Endothelial cell of umbilical vein (primary cell): Measurements from ENCODE around the gene ISG15. TPM values are rescaled to one million over a fixed set of nuclear protein-coding genes. Genes with fewer than 3 reads are reported as not detected.

Source experiments
- BruUV-seq: library from RNA; stranded (reverse); fragments of 400-500 nt; replicated peaks from 2 replicates; lab custom pipeline; 2021; lab: Mats Ljungman, UMichigan
- CTCF ChIA-PET: fragments of 300-600, 350-600 bp; sonication (Branson Sonifier 250); formaldehyde crosslinking; loops from one replicate; lab custom pipeline; 2021; ENCODE audit warnings: antibody characterized with exemption, inconsistent platforms; lab: Charles Lee
- POLR2A ChIA-PET: fragments of 300-600, 350-600 bp; sonication (Branson Sonifier 250); formaldehyde crosslinking; loops from one replicate; lab custom pipeline; 2021; ENCODE audit warnings: antibody characterized with exemption, inconsistent platforms; lab: Charles Lee
- DNase-seq: peaks from one replicate; pipeline ENCODE4 v3.0.0-alpha.2; 2011; ENCODE audit warnings: low read depth, low spot score
- FAIRE-seq: peaks from 2 replicates; lab custom pipeline; 2011; peaks lifted over from hg19 to GRCh38; lab: Jason Lieb, UNC
- H2AFZ ChIP-seq: 2 replicates; pipeline ENCODE4 v1.6.0; 2012; ENCODE audit warnings: low read depth, low read length, control low read depth, inconsistent platforms
- H3K27ac ChIP-seq: 2 replicates; pipeline ENCODE4 v1.5.1; 2011; ENCODE audit warnings: low read depth, mild to moderate bottlenecking, control low read depth, low read length, moderate library complexity; ENCODE audit not compliant: insufficient read depth
- H3K27me3 ChIP-seq, 2 experiments: 2 replicates each; pipeline versions ENCODE4 v1.6.0 to v1.6.1; 2011; ENCODE audit warnings: low read length in 2 of 2, mixed read lengths in 1 of 2; ENCODE audit not compliant: control insufficient read depth in 2 of 2, insufficient read depth in 2 of 2
- H3K36me3 ChIP-seq, 2 experiments: 2 replicates in 1 of 2; 3 replicates in 1 of 2; pipeline ENCODE4 v1.5.1; 2011; ENCODE audit warnings: low read length in 2 of 2, mild to moderate bottlenecking in 1 of 2, moderate library complexity in 1 of 2; ENCODE audit not compliant: control insufficient read depth in 2 of 2, insufficient read depth in 2 of 2; ENCODE audit errors: extremely low read depth in 1 of 2
- H3K4me1 ChIP-seq: 3 replicates; pipeline ENCODE4 v1.5.1; 2011; ENCODE audit warnings: mild to moderate bottlenecking, low read length; ENCODE audit not compliant: control insufficient read depth, insufficient read depth; ENCODE audit errors: extremely low read depth
- H3K4me2 ChIP-seq: 2 replicates; pipeline ENCODE4 v1.6.1; 2011; ENCODE audit warnings: low read length, control low read depth, mixed read lengths; ENCODE audit not compliant: insufficient read depth
- H3K4me3 ChIP-seq, 3 experiments: fragments of 200-600 bp in 1 of 3; sonication (generic), shearing (Covaris generic) in 1 of 3; replicated peaks in 1 of 3; 2 replicates each; pipeline ENCODE4 v1.5.1; 2011 to 2016; ENCODE audit warnings: control low read depth in 3 of 3, low read length in 3 of 3, mild to moderate bottlenecking in 2 of 3, inconsistent platforms in 1 of 3, low read depth in 1 of 3, moderate library complexity in 1 of 3; ENCODE audit not compliant: insufficient read depth in 1 of 3
- H3K79me2 ChIP-seq: 2 replicates; pipeline ENCODE4 v1.6.0; 2012; ENCODE audit warnings: low read length, inconsistent platforms; ENCODE audit not compliant: control insufficient read depth, insufficient read depth
- H3K9ac ChIP-seq: replicated peaks from 2 replicates; pipeline ENCODE3; 2011; ENCODE audit warnings: low read length, control low read depth; ENCODE audit not compliant: insufficient read depth; ENCODE audit errors: extremely low read depth
- H3K9me1 ChIP-seq: replicated peaks from 3 replicates; pipeline ENCODE4 v1.6.0; 2011; ENCODE audit warnings: mild to moderate bottlenecking, low read length; ENCODE audit not compliant: control insufficient read depth, insufficient read depth; ENCODE audit errors: extremely low read depth
- H3K9me3 ChIP-seq: replicated peaks from 2 replicates; pipeline ENCODE4 v1.5.1; 2012; ENCODE audit warnings: low read length, inconsistent platforms; ENCODE audit not compliant: control insufficient read depth, insufficient read depth
- H4K20me1 ChIP-seq: replicated peaks from 2 replicates; pipeline ENCODE3; 2011; ENCODE audit warnings: mild to moderate bottlenecking, low read length; ENCODE audit not compliant: control insufficient read depth, insufficient read depth; ENCODE audit errors: extremely low read depth
- CTCF ChIP-seq, 2 donors: IDR thresholded peaks; 1 replicate in 1 of 2; 2 replicates in 1 of 2; pipeline ENCODE4 v1.5.1; 2011; ENCODE audit warnings: low read length in 2 of 2, mild to moderate bottlenecking in 2 of 2, moderate library complexity in 2 of 2, control low read depth in 1 of 2, inconsistent platforms in 1 of 2, low read depth in 1 of 2; ENCODE audit not compliant: insufficient read depth in 1 of 2; ENCODE audit errors: extremely low read depth in 1 of 2
- EZH2 ChIP-seq: IDR thresholded peaks from 2 replicates; pipeline ENCODE4 v1.6.1; 2012; ENCODE audit warnings: borderline replicate concordance, low read depth, mild to moderate bottlenecking, moderate library complexity, low read length, inconsistent platforms; ENCODE audit not compliant: severe bottlenecking
- FOS ChIP-seq: IDR thresholded peaks from 2 replicates; pipeline ENCODE4 v1.6.1; 2011; ENCODE audit warnings: mild to moderate bottlenecking, low read length, moderate library complexity, borderline replicate concordance; ENCODE audit not compliant: insufficient read depth
- GATA2 ChIP-seq: IDR thresholded peaks from 2 replicates; pipeline ENCODE4 v1.7.0; 2011; ENCODE audit warnings: low read depth, mild to moderate bottlenecking, moderate library complexity, mixed read lengths, low read length; ENCODE audit not compliant: insufficient read length, insufficient read depth
- JUN ChIP-seq: IDR thresholded peaks from 2 replicates; pipeline ENCODE4 v1.6.1; 2011; ENCODE audit warnings: borderline replicate concordance, low read depth; ENCODE audit not compliant: insufficient read length, insufficient read depth
- MYC ChIP-seq: IDR thresholded peaks from one replicate; pipeline ENCODE4 v1.6.1; 2011; ENCODE audit warnings: mild to moderate bottlenecking, low read depth, low read length
- POLR2A ChIP-seq: IDR thresholded peaks from 2 replicates; pipeline ENCODE4 v1.6.1; 2012; ENCODE audit warnings: low read depth, mild to moderate bottlenecking, control low read depth, low read length
- POLR2AphosphoS5 ChIP-seq: IDR thresholded peaks from 2 replicates; pipeline ENCODE4 v1.6.1; 2012; ENCODE audit warnings: low read depth, mild to moderate bottlenecking, control low read depth, low read length, moderate library complexity; ENCODE audit not compliant: insufficient read depth
- dilution Hi-C: fragments of 300-500 bp; cut with MboI; formaldehyde crosslinking; loops from one replicate; pipeline ENCODE4 v1.15.0; 2019; ENCODE audit warnings: low sequenced_read_pairs; ENCODE audit not compliant: extremely low pct_ligation_motif_present
- intact Hi-C: fragments of 100-400 bp; cut with micrococcal nuclease; formaldehyde crosslinking; loops from one replicate; pipeline ENCODE4 v1.10.0; 2022
- polyA plus RNA-seq, 4 experiments: library from polyadenylated mRNA; depleted of rRNA in 3 of 4; stranded (reverse) in 3 of 4; unstranded in 1 of 4; fragments of >200 nt; gene quantifications; 2 replicates each; pipeline versions ENCODE4 v1.2.1 to v1.2.3, GENCODE V29; 2011 to 2012; ENCODE audit warnings: missing spikeins in 1 of 4
- total RNA-seq: library from RNA; stranded (reverse); gene quantifications from 2 replicates; pipeline ENCODE4 v1.2.3, GENCODE V29; 2021
- TF ChIP-seq, protein P1 (sequence below): IDR thresholded peaks from 2 replicates; pipeline ENCODE4 v1.6.1; 2011; ENCODE audit not compliant: insufficient read depth, insufficient read length

Gene ISG15
- total and polyA plus RNA-seq, 2 donors (not counting 3 experiments of a cell fraction or from before 2014, with no cell fraction given), result 44.6 to 154 TPM

DNA sequence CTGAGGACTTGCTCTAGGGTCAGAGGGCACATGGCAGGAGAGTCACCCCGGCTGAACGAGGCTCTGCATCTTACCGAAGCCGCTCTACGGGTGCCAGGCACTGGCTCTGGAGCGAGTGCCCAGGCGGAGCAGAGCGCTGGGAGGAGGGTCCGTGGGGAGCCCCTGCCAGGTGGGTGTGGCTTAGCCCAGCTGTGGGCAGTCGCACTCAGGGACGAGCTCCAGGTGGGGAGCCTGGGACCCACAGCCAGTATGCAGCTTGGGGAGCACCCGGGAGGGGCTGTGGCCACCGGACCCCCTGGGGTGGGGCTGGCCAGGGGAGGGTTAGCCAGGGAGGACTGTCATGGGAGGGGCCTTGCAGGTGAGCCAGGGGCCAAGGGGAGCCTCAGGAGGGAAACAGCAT is 10.4 kb downstream of the ISG15 start:
- Histone ChIP-seq H4K20me1 (no peaks in the 10 kb centered on the region), H3K36me3 (no peaks in the 10 kb centered on the region), H3K4me1 (peaks cover 16% of the 10 kb centered on the region), H3K4me2 (no peak overlapping the region), H3K9me3 (no peaks in the 10 kb centered on the region), H3K9ac (no peak overlapping the region), H3K4me3 (no peak overlapping the region), H3K79me2 (no peaks in the 10 kb centered on the region), H3K27ac (no peak overlapping the region), H3K27me3 (no peaks in the 10 kb centered on the region), H3K9me1 (no peaks in the 10 kb centered on the region), H2AFZ (no peak overlapping the region)
- no peak for TF ChIP-seq FOS
- TF ChIP-seq, protein P1, sequence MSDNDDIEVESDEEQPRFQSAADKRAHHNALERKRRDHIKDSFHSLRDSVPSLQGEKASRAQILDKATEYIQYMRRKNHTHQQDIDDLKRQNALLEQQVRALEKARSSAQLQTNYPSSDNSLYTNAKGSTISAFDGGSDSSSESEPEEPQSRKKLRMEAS, result no peak
- no peak for TF ChIP-seq MYC
- no peak for TF ChIP-seq JUN
- TF ChIP-seq POLR2A, result no peak
- no peak for TF ChIP-seq EZH2
- TF ChIP-seq POLR2AphosphoS5, result no peak
- TF ChIP-seq GATA2, result no peak
- TF ChIP-seq CTCF (IDR thresholded peaks at IDR 0.05; ENCODE audit: extremely low read depth in 1 of 2, insufficient read depth in 1 of 2, low read depth in 1 of 2, low read length in 2 of 2), result no peak
- dilution Hi-C loops, result no loop called here
- intact Hi-C loops, result no loop called here
- ChIA-PET POLR2A (no interaction called here), CTCF (interaction anchor here (0.9 to 2.2 kb wide), 4 partner anchors 17 to 40 kb away, joined by 3 to 6 read pairs (median 3); no protein-coding TSS in a partner anchor)
- no peak for DNase-seq
- FAIRE-seq, result no peak
- BruUV-seq, result no TSS peak
